ENCODE results near the gene CSNK1D.

CSNK1D gene

DNA sequence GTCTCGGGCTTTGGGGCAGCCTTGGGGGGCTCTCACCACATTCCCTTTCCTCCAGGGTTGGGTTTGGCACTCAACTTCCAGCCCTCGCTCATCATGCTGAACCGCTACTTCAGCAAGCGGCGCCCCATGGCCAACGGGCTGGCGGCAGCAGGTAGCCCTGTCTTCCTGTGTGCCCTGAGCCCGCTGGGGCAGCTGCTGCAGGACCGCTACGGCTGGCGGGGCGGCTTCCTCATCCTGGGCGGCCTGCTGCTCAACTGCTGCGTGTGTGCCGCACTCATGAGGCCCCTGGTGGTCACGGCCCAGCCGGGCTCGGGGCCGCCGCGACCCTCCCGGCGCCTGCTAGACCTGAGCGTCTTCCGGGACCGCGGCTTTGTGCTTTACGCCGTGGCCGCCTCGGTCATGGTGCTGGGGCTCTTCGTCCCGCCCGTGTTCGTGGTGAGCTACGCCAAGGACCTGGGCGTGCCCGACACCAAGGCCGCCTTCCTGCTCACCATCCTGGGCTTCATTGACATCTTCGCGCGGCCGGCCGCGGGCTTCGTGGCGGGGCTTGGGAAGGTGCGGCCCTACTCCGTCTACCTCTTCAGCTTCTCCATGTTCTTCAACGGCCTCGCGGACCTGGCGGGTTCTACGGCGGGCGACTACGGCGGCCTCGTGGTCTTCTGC, 36.3 kb downstream of the CSNK1D start:
- Histone ChIP-seq H3K79me2 (ENCODE audit: low read length) (no peaks in the 10 kb centered on the region), H3K36me3 (replicated peaks; ENCODE audit: low read depth, low read length) (no peaks in the 10 kb centered on the region)

GRCh38 chr17:82236142-82236971, 37.1 kb downstream of the CSNK1D start:
- no peaks in the 10 kb centered on the region for H3K79me2 ChIP-seq (ENCODE audit: low read length)

More for the DNA sequence above, 36.3 kb downstream of the CSNK1D start:
- TF ChIP-seq EZH2phosphoT487 (IDR thresholded peaks at IDR 0.05; ENCODE audit: low read depth) = no peak
- H3K4me2 ChIP-seq (ENCODE audit: low read length) = no peak overlapping the region
- no peak overlapping the region for H3K4me3 ChIP-seq (ENCODE audit: low read length)
- no peaks in the 10 kb centered on the region for H3K9me3 ChIP-seq (ENCODE audit: insufficient read depth, low read length)
- H2AFZ ChIP-seq (ENCODE audit: low read depth, low read length) = no peak overlapping the region
- H3K27ac ChIP-seq (ENCODE audit: low read length) = no peak overlapping the region
- no peak overlapping the region for H3K9ac ChIP-seq (ENCODE audit: low read length)
- H3K27me3 ChIP-seq (ENCODE audit: low read depth, low read length) = peaks cover 19% of the 10 kb centered on the region
- peaks cover 12% of the 10 kb centered on the region for H3K4me1 ChIP-seq (ENCODE audit: low read length)
- 0 out of 2 replicates have a peak, but pooled peaks cover under 1% of the 10 kb centered on the region for H4K20me1 ChIP-seq (ENCODE audit: insufficient read depth, low read length)

GRCh38 chr17:82235775-82236141, 37.7 kb downstream of the CSNK1D start:
- Histone ChIP-seq H3K4me1 (ENCODE audit: low read length) (peaks cover 12% of the 10 kb centered on the region), H3K9ac (ENCODE audit: low read length) (no peak overlapping the region), H3K36me3 (replicated peaks; ENCODE audit: low read depth, low read length) (no peaks in the 10 kb centered on the region), H3K79me2 (ENCODE audit: low read length) (no peaks in the 10 kb centered on the region), H3K9me3 (ENCODE audit: insufficient read depth, low read length) (no peaks in the 10 kb centered on the region), H3K4me3 (ENCODE audit: low read length) (no peak overlapping the region), H3K27me3 (ENCODE audit: low read depth, low read length) (peaks cover 19% of the 10 kb centered on the region), H4K20me1 (ENCODE audit: insufficient read depth, low read length) (no peaks in the 10 kb centered on the region), H2AFZ (ENCODE audit: low read depth, low read length) (no peak overlapping the region), H3K4me2 (ENCODE audit: low read length) (peak overlapping the region; percentile 26; the same call in 1 of the 2 replicates), H3K27ac (ENCODE audit: low read length) (no peak overlapping the region)
- TF ChIP-seq EZH2phosphoT487 (IDR thresholded peaks at IDR 0.05; ENCODE audit: low read depth) = no peak
- TF ChIP-seq, protein P1, sequence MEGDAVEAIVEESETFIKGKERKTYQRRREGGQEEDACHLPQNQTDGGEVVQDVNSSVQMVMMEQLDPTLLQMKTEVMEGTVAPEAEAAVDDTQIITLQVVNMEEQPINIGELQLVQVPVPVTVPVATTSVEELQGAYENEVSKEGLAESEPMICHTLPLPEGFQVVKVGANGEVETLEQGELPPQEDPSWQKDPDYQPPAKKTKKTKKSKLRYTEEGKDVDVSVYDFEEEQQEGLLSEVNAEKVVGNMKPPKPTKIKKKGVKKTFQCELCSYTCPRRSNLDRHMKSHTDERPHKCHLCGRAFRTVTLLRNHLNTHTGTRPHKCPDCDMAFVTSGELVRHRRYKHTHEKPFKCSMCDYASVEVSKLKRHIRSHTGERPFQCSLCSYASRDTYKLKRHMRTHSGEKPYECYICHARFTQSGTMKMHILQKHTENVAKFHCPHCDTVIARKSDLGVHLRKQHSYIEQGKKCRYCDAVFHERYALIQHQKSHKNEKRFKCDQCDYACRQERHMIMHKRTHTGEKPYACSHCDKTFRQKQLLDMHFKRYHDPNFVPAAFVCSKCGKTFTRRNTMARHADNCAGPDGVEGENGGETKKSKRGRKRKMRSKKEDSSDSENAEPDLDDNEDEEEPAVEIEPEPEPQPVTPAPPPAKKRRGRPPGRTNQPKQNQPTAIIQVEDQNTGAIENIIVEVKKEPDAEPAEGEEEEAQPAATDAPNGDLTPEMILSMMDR (IDR thresholded peaks at IDR 0.05; ENCODE audit: low read depth, low read length) = no peak

More at GRCh38 chr17:82236142-82236971, 37.1 kb downstream of the CSNK1D start:
- Histone ChIP-seq H4K20me1 (ENCODE audit: insufficient read depth, low read length) (no peaks in the 10 kb centered on the region), H3K4me2 (ENCODE audit: low read length) (peak overlapping the region; percentile 26; the same call in 1 of the 2 replicates), H3K9ac (ENCODE audit: low read length) (no peak overlapping the region), H3K27me3 (ENCODE audit: low read depth, low read length) (peaks cover 19% of the 10 kb centered on the region), H3K27ac (ENCODE audit: low read length) (no peak overlapping the region), H3K4me3 (ENCODE audit: low read length) (0 out of 2 replicates have a peak overlapping the region, but pooled peaks have one; percentile 29), H2AFZ (ENCODE audit: low read depth, low read length) (no peak overlapping the region), H3K9me3 (ENCODE audit: insufficient read depth, low read length) (no peaks in the 10 kb centered on the region), H3K4me1 (ENCODE audit: low read length) (peaks cover 12% of the 10 kb centered on the region), H3K36me3 (replicated peaks; ENCODE audit: low read depth, low read length) (no peaks in the 10 kb centered on the region)
- TF ChIP-seq, protein P1 (IDR thresholded peaks at IDR 0.05; ENCODE audit: low read depth, low read length) = peak; percentile 85
- TF ChIP-seq EZH2phosphoT487 (IDR thresholded peaks at IDR 0.05; ENCODE audit: low read depth) = no peak

GRCh38 chr17:82235056-82235774, 38.3 kb downstream of the CSNK1D start:
- peaks cover 19% of the 10 kb centered on the region for H3K27me3 ChIP-seq (ENCODE audit: low read depth, low read length)
- H3K27ac ChIP-seq (ENCODE audit: low read length) = no peak overlapping the region
- H3K79me2 ChIP-seq (ENCODE audit: low read length) = no peaks in the 10 kb centered on the region
- TF ChIP-seq, protein P1 (IDR thresholded peaks at IDR 0.05; ENCODE audit: low read depth, low read length) = no peak
- no peak for TF ChIP-seq EZH2phosphoT487 (IDR thresholded peaks at IDR 0.05; ENCODE audit: low read depth)
- no peak overlapping the region for H3K9ac ChIP-seq (ENCODE audit: low read length)
- no peaks in the 10 kb centered on the region for H3K9me3 ChIP-seq (ENCODE audit: insufficient read depth, low read length)
- H3K36me3 ChIP-seq (replicated peaks; ENCODE audit: low read depth, low read length) = no peaks in the 10 kb centered on the region
- H3K4me2 ChIP-seq (ENCODE audit: low read length) = no peak overlapping the region
- no peak overlapping the region for H2AFZ ChIP-seq (ENCODE audit: low read depth, low read length)
- H3K4me3 ChIP-seq (ENCODE audit: low read length) = no peak overlapping the region
- peaks cover 12% of the 10 kb centered on the region for H3K4me1 ChIP-seq (ENCODE audit: low read length)
- H4K20me1 ChIP-seq (ENCODE audit: insufficient read depth, low read length) = no peaks in the 10 kb centered on the region
